Measurements from ENCODE around the gene OXT. TPM values are rescaled to one million over a fixed set of nuclear protein-coding genes. Genes with fewer than 3 reads are reported as not detected.

Gene OXT
- total RNA-seq, 3 donors from 2014 or later (not counting 1 experiment from before 2014, with no cell fraction given): not detected

GRCh38 chr20:3084986-3085360 lies 13.6 kb downstream of the OXT start:
- Histone ChIP-seq H3K36me3 (ENCODE audit: control insufficient read depth, insufficient read depth, low read length) (no peaks in the 10 kb centered on the region), H3K4me1 (ENCODE audit: control insufficient read depth, insufficient read depth, low read length) (peaks cover 13% of the 10 kb centered on the region), H3K27me3 (ENCODE audit: control insufficient read depth, insufficient read depth, low read length) (peaks cover 28% of the 10 kb centered on the region), H3K9me3 (ENCODE audit: control insufficient read depth, insufficient read depth, low read length) (no peaks in the 10 kb centered on the region), H3K27ac (ENCODE audit: low read length) (no peak overlapping the region), H3K4me3 (ENCODE audit: low read length) (no peak overlapping the region)
- H3K4me3 Mint-ChIP-seq: no peak overlapping the region
- intact Hi-C loops (cut with micrococcal nuclease): no loop called here
- no peak for DNase-seq
- H3K9me3 Mint-ChIP-seq: no peaks in the 10 kb centered on the region
- peaks cover 0 to 6% of the 10 kb centered on the region in 2 donors for H3K4me1 Mint-ChIP-seq
- no peak for TF ChIP-seq CTCF (IDR thresholded peaks at IDR 0.05)
- WGBS (ENCODE audit: insufficient coverage): 75% methylated on average over 7 of the region's 7 CpGs
- H3K27ac Mint-ChIP-seq: no peak overlapping the region
- no peak for ATAC-seq
- no peaks in the 10 kb centered on the region for H3K36me3 Mint-ChIP-seq
- H3K27me3 Mint-ChIP-seq (ENCODE audit: low read depth in 2 of 2): peaks cover 48 to 51% of the 10 kb centered on the region in 2 donors

GRCh38 chr20:3085571-3086072 lies 14.2 kb downstream of the OXT start:
- no peaks in the 10 kb centered on the region for H3K36me3 ChIP-seq (ENCODE audit: control insufficient read depth, insufficient read depth, low read length)
- no peak overlapping the region for H3K27ac ChIP-seq (ENCODE audit: low read length)
- WGBS (ENCODE audit: insufficient coverage): 94% methylated on average over 8 of the region's 8 CpGs
- H3K4me1 Mint-ChIP-seq: peaks cover 0 to 6% of the 10 kb centered on the region in 2 donors
- intact Hi-C loops (cut with micrococcal nuclease): no loop called here
- H3K27me3 ChIP-seq (ENCODE audit: control insufficient read depth, insufficient read depth, low read length): peaks cover 26% of the 10 kb centered on the region
- H3K4me3 Mint-ChIP-seq: no peak overlapping the region
- ATAC-seq (no peak), DNase-seq (no peak)
- H3K9me3 ChIP-seq (ENCODE audit: control insufficient read depth, insufficient read depth, low read length): no peaks in the 10 kb centered on the region
- H3K9me3 Mint-ChIP-seq: no peaks in the 10 kb centered on the region
- peaks cover 13% of the 10 kb centered on the region for H3K4me1 ChIP-seq (ENCODE audit: control insufficient read depth, insufficient read depth, low read length)
- H3K27ac Mint-ChIP-seq: no peak overlapping the region
- no peak overlapping the region for H3K4me3 ChIP-seq (ENCODE audit: low read length)
- TF ChIP-seq CTCF (IDR thresholded peaks at IDR 0.05): no peak
- no peaks in the 10 kb centered on the region for H3K36me3 Mint-ChIP-seq
- H3K27me3 Mint-ChIP-seq (ENCODE audit: low read depth in 2 of 2): peaks cover 50 to 53% of the 10 kb centered on the region in 2 donors

- H3K27ac Mint-ChIP-seq: no peak overlapping the region
- intact Hi-C loops (cut with micrococcal nuclease): no loop called here
These were observed 16.6 kb downstream of the OXT start for GRCh38 chr20:3088031-3088430.

More at GRCh38 chr20:3088031-3088430, 16.6 kb downstream of the OXT start:
- no peaks in the 10 kb centered on the region for H3K9me3 ChIP-seq (ENCODE audit: control insufficient read depth, insufficient read depth, low read length)
- no peak overlapping the region for H3K27ac ChIP-seq (ENCODE audit: low read length)
- no peaks in the 10 kb centered on the region for H3K36me3 Mint-ChIP-seq
- no peak for ATAC-seq
- peaks cover 29% of the 10 kb centered on the region for H3K27me3 ChIP-seq (ENCODE audit: control insufficient read depth, insufficient read depth, low read length)
- 90% methylated on average over 7 of the region's 7 CpGs for WGBS (ENCODE audit: insufficient coverage)
- no peak overlapping the region for H3K4me3 ChIP-seq (ENCODE audit: low read length)
- peaks cover 15% of the 10 kb centered on the region for H3K4me1 ChIP-seq (ENCODE audit: control insufficient read depth, insufficient read depth, low read length)
- H3K27me3 Mint-ChIP-seq (ENCODE audit: low read depth in 2 of 2): peaks cover 40 to 55% of the 10 kb centered on the region in 2 donors
- H3K36me3 ChIP-seq (ENCODE audit: control insufficient read depth, insufficient read depth, low read length): no peaks in the 10 kb centered on the region
- no peak for DNase-seq
- H3K4me1 Mint-ChIP-seq: peaks cover 5 to 13% of the 10 kb centered on the region in 2 donors
- no peaks in the 10 kb centered on the region for H3K9me3 Mint-ChIP-seq
- TF ChIP-seq CTCF (IDR thresholded peaks at IDR 0.05): no peak
- H3K4me3 Mint-ChIP-seq: no peak overlapping the region
